22Rv1 (cell line): ENCODE data around the gene TPRX1.

Experiments used
- ZFX ChIP-seq: fragments of 450-650 bp; IDR thresholded peaks from 2 replicates; pipeline ENCODE4 v1.6.1; 2017; ENCODE audit warnings: antibody characterized with exemption, borderline replicate concordance
- TF ChIP-seq, protein P1 (sequence below): fragments of 450-650 bp; IDR thresholded peaks from 2 replicates; pipeline ENCODE4 v1.5.1; 2017; ENCODE audit warnings: mild to moderate bottlenecking

GRCh38 chr19:47806435-47806834, 2.1 kb upstream of the TPRX1 start:
- TF ChIP-seq, protein P1, sequence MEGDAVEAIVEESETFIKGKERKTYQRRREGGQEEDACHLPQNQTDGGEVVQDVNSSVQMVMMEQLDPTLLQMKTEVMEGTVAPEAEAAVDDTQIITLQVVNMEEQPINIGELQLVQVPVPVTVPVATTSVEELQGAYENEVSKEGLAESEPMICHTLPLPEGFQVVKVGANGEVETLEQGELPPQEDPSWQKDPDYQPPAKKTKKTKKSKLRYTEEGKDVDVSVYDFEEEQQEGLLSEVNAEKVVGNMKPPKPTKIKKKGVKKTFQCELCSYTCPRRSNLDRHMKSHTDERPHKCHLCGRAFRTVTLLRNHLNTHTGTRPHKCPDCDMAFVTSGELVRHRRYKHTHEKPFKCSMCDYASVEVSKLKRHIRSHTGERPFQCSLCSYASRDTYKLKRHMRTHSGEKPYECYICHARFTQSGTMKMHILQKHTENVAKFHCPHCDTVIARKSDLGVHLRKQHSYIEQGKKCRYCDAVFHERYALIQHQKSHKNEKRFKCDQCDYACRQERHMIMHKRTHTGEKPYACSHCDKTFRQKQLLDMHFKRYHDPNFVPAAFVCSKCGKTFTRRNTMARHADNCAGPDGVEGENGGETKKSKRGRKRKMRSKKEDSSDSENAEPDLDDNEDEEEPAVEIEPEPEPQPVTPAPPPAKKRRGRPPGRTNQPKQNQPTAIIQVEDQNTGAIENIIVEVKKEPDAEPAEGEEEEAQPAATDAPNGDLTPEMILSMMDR: no peak
- TF ChIP-seq ZFX: no peak
